Mesodermal cell (in vitro differentiated cells): ENCODE measurements around the gene MRPL2.

Experiments used
- H3K27ac ChIP-seq: 2 replicates; pipeline ENCODE4 v1.7.0; 2013; ENCODE audit warnings: mild to moderate bottlenecking, low read depth, low read length, moderate library complexity; ENCODE audit not compliant: severe bottlenecking
- H3K36me3 ChIP-seq: 2 replicates; pipeline ENCODE4 v1.7.1; 2013; ENCODE audit warnings: mild to moderate bottlenecking, low read length, moderate library complexity; ENCODE audit not compliant: control insufficient read depth, insufficient read depth
- H3K4me1 ChIP-seq: one replicate; pipeline ENCODE4 v1.7.1; 2013; ENCODE audit warnings: mild to moderate bottlenecking, low read length; ENCODE audit not compliant: insufficient read depth, control insufficient read depth, poor library complexity, severe bottlenecking
- H3K4me3 ChIP-seq: 2 replicates; pipeline ENCODE4 v1.7.0; 2013; ENCODE audit warnings: low read length, control low read depth, mild to moderate bottlenecking; ENCODE audit not compliant: insufficient read depth, poor library complexity, severe bottlenecking; ENCODE audit errors: extremely low read depth
- H3K9me3 ChIP-seq: 2 replicates; pipeline ENCODE4 v1.7.1; 2013; ENCODE audit warnings: mild to moderate bottlenecking, low read length, moderate library complexity; ENCODE audit not compliant: control insufficient read depth
- WGBS, 2 experiments: methylation state at CpG; one replicate each; pipeline ENCODE4 v1.1.5; 2013; ENCODE audit warnings: missing lambda C conversion rate in 2 of 2; ENCODE audit not compliant: insufficient coverage in 2 of 2; 5-methylcytosine and 5-hydroxymethylcytosine counted together

The MRPL2 gene

GRCh38 chr6:43006251-43006650 is 53.0 kb downstream of the MRPL2 start:
- Histone ChIP-seq H3K9me3 (no peaks in the 10 kb centered on the region), H3K27ac (no peak overlapping the region), H3K4me3 (no peak overlapping the region), H3K36me3 (peaks cover 64% of the 10 kb centered on the region), H3K4me1 (no peaks in the 10 kb centered on the region)
- 95 to 98% methylated on average over 10 of the region's 11 CpGs for WGBS, 2 experiments

DNA sequence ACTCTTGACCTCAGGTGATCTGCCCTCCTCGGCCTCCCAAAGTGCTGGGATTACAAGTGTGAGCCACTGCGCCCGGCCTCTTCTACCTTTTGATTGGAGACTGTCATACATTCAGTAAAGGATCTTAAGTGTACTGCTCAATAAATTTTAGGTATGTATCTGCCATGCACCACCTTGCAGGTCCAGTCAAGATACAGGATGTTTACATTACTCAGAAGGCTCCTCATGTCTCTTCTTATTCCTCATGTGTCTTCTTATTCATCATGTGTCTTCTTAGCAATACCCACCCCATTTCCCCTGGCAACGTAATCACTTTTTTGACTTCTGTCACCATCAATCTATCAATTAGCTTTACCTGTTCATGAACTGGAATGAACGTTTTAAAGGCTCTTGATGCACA is 53.4 kb downstream of the MRPL2 start:
- H3K9me3 ChIP-seq = no peaks in the 10 kb centered on the region
- H3K4me1 ChIP-seq = no peaks in the 10 kb centered on the region
- no peak overlapping the region for H3K4me3 ChIP-seq
- WGBS, 2 experiments = 86 to 100% methylated on average over 3 to 5 of the region's 5 CpGs
- H3K36me3 ChIP-seq = peaks cover 60% of the 10 kb centered on the region
- no peak overlapping the region for H3K27ac ChIP-seq
